UCSD-AML1 (cell line): ENCODE measurements around the gene IGF2BP2.

Source experiments
- DNase-seq: peaks from one replicate; lab custom pipeline; 2025; ENCODE audit not compliant: unreplicated experiment; lab: John Stamatoyannopoulos, UW

Gene IGF2BP2

GRCh38 chr3:185737740-185738680, 86.8 kb downstream of the IGF2BP2 start:
- DNase-seq: no peak

GRCh38 chr3:185737020-185737419, 87.8 kb downstream of the IGF2BP2 start:
- no peak for DNase-seq

GRCh38 chr3:185734725-185735096, 90.1 kb downstream of the IGF2BP2 start:
- no peak for DNase-seq

GRCh38 chr3:185733980-185734724, 90.7 kb downstream of the IGF2BP2 start:
- peak; percentile 37 for DNase-seq

- DNase-seq: no peak
These were observed 92.1 kb downstream of the IGF2BP2 start for GRCh38 chr3:185732782-185733181.

GRCh38 chr3:185730550-185730949, 94.3 kb downstream of the IGF2BP2 start:
- no peak for DNase-seq

GRCh38 chr3:185729337-185730055, 95.3 kb downstream of the IGF2BP2 start:
- DNase-seq: no peak

- DNase-seq: no peak
These were observed 96.1 kb downstream of the IGF2BP2 start for GRCh38 chr3:185728630-185729336.

- no peak for DNase-seq
These were observed 97.0 kb downstream of the IGF2BP2 start for GRCh38 chr3:185727873-185728272.

GRCh38 chr3:185726254-185726967, 98.4 kb downstream of the IGF2BP2 start:
- DNase-seq: no peak

- no peak for DNase-seq
These were observed 100.1 kb downstream of the IGF2BP2 start for GRCh38 chr3:185724761-185725160.

GRCh38 chr3:185724251-185724650, 100.6 kb downstream of the IGF2BP2 start:
- DNase-seq: no peak

GRCh38 chr3:185722881-185723280, 102.0 kb downstream of the IGF2BP2 start:
- DNase-seq: no peak

- DNase-seq: no peak
These were observed 102.9 kb downstream of the IGF2BP2 start for GRCh38 chr3:185721970-185722369.

GRCh38 chr3:185720326-185720725, 104.5 kb downstream of the IGF2BP2 start:
- no peak for DNase-seq

- no peak for DNase-seq
These were observed 105.9 kb downstream of the IGF2BP2 start for GRCh38 chr3:185718736-185719593.

GRCh38 chr3:185717627-185718402, 107.0 kb downstream of the IGF2BP2 start:
- DNase-seq: no peak

GRCh38 chr3:185717121-185717520, 107.7 kb downstream of the IGF2BP2 start:
- no peak for DNase-seq
